ENCODE measurements around the gene VPS50.

GRCh38 chr7:93258661-93259060, 26.5 kb downstream of the VPS50 start:
- TF ChIP-seq CTCF (IDR thresholded peaks at IDR 0.05) (no peak), ATF2 (CRISPR knock-in tag; IDR thresholded peaks at IDR 0.05; ENCODE audit: borderline replicate concordance, low read depth) (no peak), ZBTB21 (CRISPR knock-in tag; IDR thresholded peaks at IDR 0.05; ENCODE audit: borderline replicate concordance) (no peak), FOXP4 (CRISPR knock-in tag; IDR thresholded peaks at IDR 0.05) (no peak), ETV6 (CRISPR knock-in tag; IDR thresholded peaks at IDR 0.05) (no peak), ZBTB43 (CRISPR knock-in tag; IDR thresholded peaks at IDR 0.05) (no peak), HMGXB4 (CRISPR knock-in tag; IDR thresholded peaks at IDR 0.05) (no peak), MAX (CRISPR knock-in tag; IDR thresholded peaks at IDR 0.05) (no peak), JUN (CRISPR knock-in tag; IDR thresholded peaks at IDR 0.05) (no peak), SP1 (CRISPR knock-in tag; conservative IDR thresholded peaks at IDR 0.05) (no peak), GABPB1 (CRISPR knock-in tag; IDR thresholded peaks at IDR 0.05) (no peak), JAZF1 (CRISPR knock-in tag; IDR thresholded peaks at IDR 0.05) (no peak)
